CD4-positive, alpha-beta T cell treated with Interferon gamma for 1 hour (primary cell): ENCODE data around the gene ZDHHC23.

ENCODE experiments used
- DNase-seq: peaks from one replicate; pipeline ENCODE4 v3.0.0-alpha.2; 2020

The ZDHHC23 gene

GRCh38 chr3:113947372-113948014 lies at the start of gene ZDHHC23:
ZDHHC23 (plus strand) TSS chr3:113948013; CDS start chr3:113948803, 790 bp downstream.
- peak; percentile 66 for DNase-seq

- no peak for DNase-seq
Measured at GRCh38 chr3:113898892-113899291, 48.9 kb upstream of the ZDHHC23 start.

GRCh38 chr3:113906568-113907140 lies 41.2 kb upstream of the ZDHHC23 start:
- no peak for DNase-seq

GRCh38 chr3:113908133-113908532 lies 39.7 kb upstream of the ZDHHC23 start:
- DNase-seq: no peak

GRCh38 chr3:113910966-113911365 lies 36.8 kb upstream of the ZDHHC23 start:
- DNase-seq: no peak

- no peak for DNase-seq
Measured at GRCh38 chr3:113912552-113913236, 35.1 kb upstream of the ZDHHC23 start.

- no peak for DNase-seq
Measured at GRCh38 chr3:113914646-113915045, 33.2 kb upstream of the ZDHHC23 start.

GRCh38 chr3:113927556-113927955 lies 20.3 kb upstream of the ZDHHC23 start:
- DNase-seq: no peak

GRCh38 chr3:113946831-113947230 lies 982 bp upstream of the ZDHHC23 start:
- DNase-seq: no peak

- peak; percentile 9 for DNase-seq
Measured at GRCh38 chr3:113948015-113948917, 453 bp downstream of the ZDHHC23 start.

- no peak for DNase-seq
Measured at GRCh38 chr3:113952921-113953320, 5.1 kb downstream of the ZDHHC23 start.

- DNase-seq: no peak
Measured at GRCh38 chr3:113953677-113954076, 5.9 kb downstream of the ZDHHC23 start.

- no peak for DNase-seq
Measured at GRCh38 chr3:113954091-113954685, 6.4 kb downstream of the ZDHHC23 start.

- no peak for DNase-seq
Measured at GRCh38 chr3:113963879-113964278, 16.1 kb downstream of the ZDHHC23 start.

- no peak for DNase-seq
Measured at GRCh38 chr3:113966172-113966571, 18.4 kb downstream of the ZDHHC23 start.

- no peak for DNase-seq
Measured at GRCh38 chr3:113968986-113969385, 21.2 kb downstream of the ZDHHC23 start.

- no peak for DNase-seq
Measured at GRCh38 chr3:113977822-113978221, 30.0 kb downstream of the ZDHHC23 start.

- no peak for DNase-seq
Measured at GRCh38 chr3:113979916-113980315, 32.1 kb downstream of the ZDHHC23 start.

GRCh38 chr3:113981803-113982202 lies 34.0 kb downstream of the ZDHHC23 start:
- no peak for DNase-seq

- DNase-seq: no peak
Measured at GRCh38 chr3:113983544-113983943, 35.7 kb downstream of the ZDHHC23 start.

GRCh38 chr3:113985541-113985940 lies 37.7 kb downstream of the ZDHHC23 start:
- peak; percentile 54 for DNase-seq

- DNase-seq: peak; percentile 69
Measured at GRCh38 chr3:114005481-114005880, 57.7 kb downstream of the ZDHHC23 start.
